IMR-90 (cell line): ENCODE results near the gene DNAJC11. TPM values are rescaled to one million over a fixed set of nuclear protein-coding genes. Genes with fewer than 3 reads are reported as not detected.

Source experiments
- ATAC-seq: fragments of 200-7000 bp; cut with Tn5 transposase; 2 replicates; pipeline ENCODE4 v1.9.1; 2020; ENCODE audit warnings: low read depth, mild to moderate bottlenecking, moderate library complexity
- BruUV-seq: library from RNA; stranded (reverse); fragments of 400-500 nt; replicated peaks from 2 replicates; lab custom pipeline; 2021; lab: Mats Ljungman, UMichigan
- CTCF ChIA-PET: fragments of 300-600 bp; formaldehyde crosslinking; extraction: SDS; loops from one replicate; lab custom pipeline; 2021; ENCODE audit warnings: antibody characterized with exemption; lab: Yijun Ruan, JAX
- POLR2A ChIA-PET: fragments of 300-600 bp; sonication (Branson Sonifier 250); formaldehyde crosslinking; loops from one replicate; lab custom pipeline; 2022; ENCODE audit warnings: antibody characterized with exemption; ENCODE audit not compliant: unreplicated experiment; lab: Charles Lee
- DNase-seq: peaks from one replicate; pipeline ENCODE4 v3.0.0; 2013
- H2AFZ ChIP-seq: replicated peaks from 2 replicates; pipeline ENCODE3; 2013; ENCODE audit warnings: low read length, mild to moderate bottlenecking; ENCODE audit not compliant: poor library complexity
- H2AK5ac ChIP-seq: 2 replicates; pipeline ENCODE4 v1.6.1; 2013; ENCODE audit warnings: low read depth, low read length, inconsistent platforms
- H2AK9ac ChIP-seq: replicated peaks from 2 replicates; pipeline ENCODE3; 2013; ENCODE audit warnings: mild to moderate bottlenecking, low read depth, low read length, moderate library complexity; ENCODE audit not compliant: poor library complexity
- H2BK120ac ChIP-seq: 2 replicates; pipeline ENCODE4 v1.6.1; 2013; ENCODE audit warnings: low read depth, low read length, inconsistent platforms
- H2BK15ac ChIP-seq: 3 replicates; pipeline ENCODE4 v1.6.1; 2013; ENCODE audit warnings: low read depth, low read length, inconsistent platforms
- H2BK20ac ChIP-seq: 2 replicates; pipeline ENCODE4 v1.6.1; 2013; ENCODE audit warnings: low read depth, mild to moderate bottlenecking, inconsistent platforms, low read length, moderate library complexity
- H2BK5ac ChIP-seq: 2 replicates; pipeline ENCODE4 v1.6.1; 2013; ENCODE audit warnings: mild to moderate bottlenecking, low read depth, low read length, inconsistent platforms; ENCODE audit not compliant: poor library complexity, severe bottlenecking
- H3K14ac ChIP-seq: replicated peaks from 2 replicates; pipeline ENCODE4 v1.6.1; 2013; ENCODE audit warnings: low read depth, low read length, inconsistent platforms
- H3K18ac ChIP-seq: 2 replicates; pipeline ENCODE4 v1.6.1; 2013; ENCODE audit warnings: low read depth, low read length, control low read depth
- H3K23ac ChIP-seq: 2 replicates; pipeline ENCODE4 v1.6.1; 2013; ENCODE audit warnings: low read depth, low read length, inconsistent platforms
- H3K27ac ChIP-seq: 2 replicates; pipeline ENCODE4 v1.5.1; 2013; ENCODE audit warnings: mild to moderate bottlenecking, control low read depth, low read length; ENCODE audit not compliant: insufficient read depth
- H3K27me3 ChIP-seq: 2 replicates; pipeline ENCODE4 v1.6.1; 2013; ENCODE audit warnings: low read length; ENCODE audit not compliant: control insufficient read depth, insufficient read depth
- H3K36me3 ChIP-seq: 2 replicates; pipeline ENCODE4 v1.6.1; 2013; ENCODE audit warnings: low read length, mixed read lengths; ENCODE audit not compliant: control insufficient read depth, insufficient read depth
- H3K4ac ChIP-seq: 2 replicates; pipeline ENCODE4 v1.6.1; 2013; ENCODE audit warnings: low read depth, low read length, inconsistent platforms
- H3K4me1 ChIP-seq: 2 replicates; pipeline ENCODE4 v1.6.1; 2013; ENCODE audit warnings: low read length, mixed read lengths; ENCODE audit not compliant: control insufficient read depth, insufficient read depth
- H3K4me2 ChIP-seq: 2 replicates; pipeline ENCODE4 v1.6.1; 2013; ENCODE audit warnings: low read depth, mild to moderate bottlenecking, control low read depth, low read length, moderate library complexity
- H3K4me3 ChIP-seq: 2 replicates; pipeline ENCODE4 v1.5.1; 2013; ENCODE audit warnings: low read depth, mild to moderate bottlenecking, control low read depth, low read length, moderate library complexity; ENCODE audit not compliant: insufficient read depth
- H3K56ac ChIP-seq: 2 replicates; pipeline ENCODE4 v1.6.1; 2013; ENCODE audit warnings: low read length, inconsistent platforms; ENCODE audit not compliant: insufficient read depth; ENCODE audit errors: extremely low read depth
- H3K79me1 ChIP-seq, 2 experiments: 2 replicates each; pipeline ENCODE4 v1.6.1; 2013; ENCODE audit warnings: low read length in 2 of 2, inconsistent platforms in 1 of 2, low read depth in 1 of 2
- H3K9ac ChIP-seq: 2 replicates; pipeline ENCODE4 v1.6.1; 2013; ENCODE audit warnings: low read depth, low read length, control low read depth
- H3K9me1 ChIP-seq: 2 replicates; pipeline ENCODE4 v1.6.1; 2013; ENCODE audit warnings: low read length, inconsistent platforms; ENCODE audit not compliant: insufficient read depth
- H3K9me3 ChIP-seq: 2 replicates; pipeline ENCODE4 v1.6.1; 2013; ENCODE audit warnings: low read length; ENCODE audit not compliant: control insufficient read depth, insufficient read depth
- H4K20me1 ChIP-seq: 2 replicates; pipeline ENCODE4 v1.6.1; 2013; ENCODE audit warnings: low read length, inconsistent platforms; ENCODE audit not compliant: insufficient read depth
- H4K5ac ChIP-seq: 2 replicates; pipeline ENCODE4 v1.6.1; 2013; ENCODE audit warnings: mild to moderate bottlenecking, low read depth, low read length, control low read depth
- H4K8ac ChIP-seq, 2 experiments: 2 replicates each; pipeline ENCODE4 v1.6.1; 2013; ENCODE audit warnings: low read depth in 2 of 2, low read length in 2 of 2, control low read depth in 1 of 2, inconsistent platforms in 1 of 2
- H4K91ac ChIP-seq: 2 replicates; pipeline ENCODE4 v1.6.1; 2013; ENCODE audit warnings: low read depth, low read length, inconsistent platforms; ENCODE audit not compliant: insufficient read depth
- BHLHE40 ChIP-seq: fragments of 150-350 bp; IDR thresholded peaks from 2 replicates; pipeline ENCODE4 v1.6.1; 2016; ENCODE audit warnings: mild to moderate bottlenecking, low read depth, low read length
- FOS ChIP-seq: fragments of 150-350 bp; IDR thresholded peaks from 2 replicates; pipeline ENCODE4 v1.6.1; 2016; ENCODE audit warnings: low read depth, low read length
- MAFK ChIP-seq: IDR thresholded peaks from 2 replicates; pipeline ENCODE4 v1.6.1; 2012; ENCODE audit warnings: low read depth, low read length, improper control_type of control experiment
- MAZ ChIP-seq: IDR thresholded peaks from 2 replicates; pipeline ENCODE4 v1.6.1; 2012; ENCODE audit warnings: low read depth, mild to moderate bottlenecking, low read length, improper control_type of control experiment, moderate library complexity, borderline replicate concordance
- RFX5 ChIP-seq: IDR thresholded peaks from 2 replicates; pipeline ENCODE4 v1.8.0; 2012; ENCODE audit warnings: low read depth, mild to moderate bottlenecking, low read length, moderate library complexity
- SMC3 ChIP-seq: fragments of 150-350 bp; IDR thresholded peaks from 2 replicates; pipeline ENCODE4 v1.6.1; 2016; ENCODE audit warnings: low read depth, mild to moderate bottlenecking, antibody characterized with exemption, low read length, moderate library complexity
- WGBS, 2 experiments: methylation state at CpG; one replicate each; pipeline versions ENCODE4 v1.1.5 to v1.1.7; 2013; ENCODE audit warnings: missing lambda C conversion rate in 2 of 2; ENCODE audit not compliant: insufficient read length in 1 of 2; ENCODE audit errors: extremely low coverage in 2 of 2; 5-methylcytosine and 5-hydroxymethylcytosine counted together
- dilution Hi-C: fragments of 300-500 bp; cut with HindIII; formaldehyde crosslinking; loops from one replicate; pipeline ENCODE4 v1.14.3; 2018; ENCODE audit warnings: low sequenced_read_pairs; ENCODE audit not compliant: unreplicated experiment
- in situ Hi-C: fragments of 300-500 bp; cut with MboI; formaldehyde crosslinking; loops from 3 replicates; pipeline ENCODE4 v1.14.3; 2019; ENCODE audit warnings: low sequenced_read_pairs, inconsistent platforms, mixed read lengths
- intact Hi-C: fragments of 100-400 bp; cut with micrococcal nuclease; formaldehyde crosslinking; loops from 2 replicates; pipeline ENCODE4 v1.10.0; 2022
- polyA plus RNA-seq, 3 experiments: library from polyadenylated mRNA; depleted of rRNA; stranded (reverse); fragments of >200 nt; gene quantifications; 2 replicates each; pipeline ENCODE4 v1.2.3, GENCODE V29; 2012; ENCODE audit warnings: low replicate concordance in 1 of 3
- total RNA-seq: library from RNA; depleted of rRNA; stranded (reverse); fragments of >200 nt; gene quantifications from 2 replicates; pipeline ENCODE4 v1.2.3, GENCODE V29; 2012
- TF ChIP-seq, protein P1 (sequence below): fragments of 150-350 bp; IDR thresholded peaks from 2 replicates; pipeline ENCODE4 v1.6.1; 2017; ENCODE audit warnings: mild to moderate bottlenecking, antibody characterized with exemption, low read length, low read depth
- TF ChIP-seq, protein P2 (sequence below): conservative IDR thresholded peaks from 2 replicates; pipeline ENCODE4 v1.5.1; 2012; ENCODE audit warnings: mild to moderate bottlenecking, low read depth, low read length, improper control_type of control experiment
- TF ChIP-seq, protein P3 (sequence below): fragments of 150-350 bp; IDR thresholded peaks from 2 replicates; pipeline ENCODE4 v1.6.1; 2016; ENCODE audit warnings: low read depth, mild to moderate bottlenecking, low read length, moderate library complexity, borderline replicate concordance

Gene DNAJC11
- total and polyA plus RNA-seq, 2 of the 4 experiments (the other 2 are of a cell fraction), result 38.7 to 48.5 TPM

DNA sequence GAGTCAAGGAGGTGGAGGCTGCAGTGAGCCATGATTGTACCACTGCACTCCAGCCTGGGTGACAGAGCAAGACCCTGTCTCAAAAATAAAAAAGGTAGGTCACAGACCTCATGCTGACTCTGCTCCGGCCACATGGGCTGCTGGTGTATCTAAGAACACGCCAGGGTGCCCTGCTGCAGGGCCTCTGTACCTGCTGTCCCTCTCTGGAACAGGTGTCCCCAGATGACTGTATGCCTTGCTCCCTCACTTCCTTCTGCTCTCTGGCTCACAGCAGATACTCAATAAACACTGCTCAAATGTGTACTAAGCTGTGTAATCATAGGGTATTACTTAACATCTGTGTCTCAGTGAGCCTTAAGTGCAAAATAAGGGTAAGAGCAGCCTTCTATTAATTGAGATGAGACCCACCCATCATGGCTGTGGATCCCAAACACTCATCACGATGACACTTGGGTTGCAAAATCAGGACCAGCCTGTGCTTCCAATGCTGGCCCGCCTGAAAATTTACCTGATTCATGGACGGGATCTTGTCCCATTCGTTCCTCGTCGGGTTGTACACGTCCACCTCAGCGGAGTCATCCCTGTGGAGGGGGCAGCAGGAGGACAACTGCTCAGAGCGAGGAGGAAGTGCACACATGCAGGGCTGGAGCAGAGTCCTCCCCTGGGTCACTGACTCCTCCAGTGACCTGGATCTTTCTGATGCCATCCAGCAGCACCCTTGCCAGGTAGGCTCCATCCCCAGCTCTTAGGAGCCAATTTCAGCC lies 106.5 kb downstream of the DNAJC11 start (continued):
- TF ChIP-seq BHLHE40, result no peak

DNA sequence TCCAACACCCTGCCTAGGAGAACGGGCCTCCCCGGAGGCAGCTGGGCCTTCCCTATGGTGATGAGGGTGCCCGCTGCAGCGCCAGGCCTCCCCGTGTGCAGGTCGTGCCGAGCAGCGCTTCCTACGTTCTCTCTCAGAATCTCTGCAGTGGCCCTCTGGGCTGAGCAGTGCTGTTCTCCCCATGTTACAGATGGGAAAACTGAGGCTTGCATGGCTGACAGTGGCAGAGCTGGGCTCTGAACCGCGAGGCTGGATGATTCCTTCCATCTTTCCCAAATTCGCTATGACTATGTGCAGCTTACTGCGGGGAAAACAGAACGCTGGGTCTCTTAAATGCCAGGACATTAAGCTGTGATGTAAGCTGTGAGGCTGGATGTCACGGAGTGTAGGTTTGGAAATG lies 107.8 kb downstream of the DNAJC11 start:
- no peak overlapping the region for H3K56ac ChIP-seq
- no peak overlapping the region for H3K23ac ChIP-seq
- no peaks in the 10 kb centered on the region for H3K9me3 ChIP-seq
- H3K9ac ChIP-seq, result no peak overlapping the region
- peaks cover 79% of the 10 kb centered on the region for H4K20me1 ChIP-seq
- no peak overlapping the region for H3K4me2 ChIP-seq
- peak overlapping the region; percentile 74 for H2AK9ac ChIP-seq
- H4K91ac ChIP-seq, result no peak overlapping the region
- TF ChIP-seq, protein P1, sequence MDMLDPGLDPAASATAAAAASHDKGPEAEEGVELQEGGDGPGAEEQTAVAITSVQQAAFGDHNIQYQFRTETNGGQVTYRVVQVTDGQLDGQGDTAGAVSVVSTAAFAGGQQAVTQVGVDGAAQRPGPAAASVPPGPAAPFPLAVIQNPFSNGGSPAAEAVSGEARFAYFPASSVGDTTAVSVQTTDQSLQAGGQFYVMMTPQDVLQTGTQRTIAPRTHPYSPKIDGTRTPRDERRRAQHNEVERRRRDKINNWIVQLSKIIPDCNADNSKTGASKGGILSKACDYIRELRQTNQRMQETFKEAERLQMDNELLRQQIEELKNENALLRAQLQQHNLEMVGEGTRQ, result no peak
- TF ChIP-seq SMC3 (no peak), FOS (no peak), RFX5 (no peak), MAZ (no peak), MAFK (no peak)
- TF ChIP-seq, protein P2, sequence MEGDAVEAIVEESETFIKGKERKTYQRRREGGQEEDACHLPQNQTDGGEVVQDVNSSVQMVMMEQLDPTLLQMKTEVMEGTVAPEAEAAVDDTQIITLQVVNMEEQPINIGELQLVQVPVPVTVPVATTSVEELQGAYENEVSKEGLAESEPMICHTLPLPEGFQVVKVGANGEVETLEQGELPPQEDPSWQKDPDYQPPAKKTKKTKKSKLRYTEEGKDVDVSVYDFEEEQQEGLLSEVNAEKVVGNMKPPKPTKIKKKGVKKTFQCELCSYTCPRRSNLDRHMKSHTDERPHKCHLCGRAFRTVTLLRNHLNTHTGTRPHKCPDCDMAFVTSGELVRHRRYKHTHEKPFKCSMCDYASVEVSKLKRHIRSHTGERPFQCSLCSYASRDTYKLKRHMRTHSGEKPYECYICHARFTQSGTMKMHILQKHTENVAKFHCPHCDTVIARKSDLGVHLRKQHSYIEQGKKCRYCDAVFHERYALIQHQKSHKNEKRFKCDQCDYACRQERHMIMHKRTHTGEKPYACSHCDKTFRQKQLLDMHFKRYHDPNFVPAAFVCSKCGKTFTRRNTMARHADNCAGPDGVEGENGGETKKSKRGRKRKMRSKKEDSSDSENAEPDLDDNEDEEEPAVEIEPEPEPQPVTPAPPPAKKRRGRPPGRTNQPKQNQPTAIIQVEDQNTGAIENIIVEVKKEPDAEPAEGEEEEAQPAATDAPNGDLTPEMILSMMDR, result no peak
- TF ChIP-seq, protein P3, sequence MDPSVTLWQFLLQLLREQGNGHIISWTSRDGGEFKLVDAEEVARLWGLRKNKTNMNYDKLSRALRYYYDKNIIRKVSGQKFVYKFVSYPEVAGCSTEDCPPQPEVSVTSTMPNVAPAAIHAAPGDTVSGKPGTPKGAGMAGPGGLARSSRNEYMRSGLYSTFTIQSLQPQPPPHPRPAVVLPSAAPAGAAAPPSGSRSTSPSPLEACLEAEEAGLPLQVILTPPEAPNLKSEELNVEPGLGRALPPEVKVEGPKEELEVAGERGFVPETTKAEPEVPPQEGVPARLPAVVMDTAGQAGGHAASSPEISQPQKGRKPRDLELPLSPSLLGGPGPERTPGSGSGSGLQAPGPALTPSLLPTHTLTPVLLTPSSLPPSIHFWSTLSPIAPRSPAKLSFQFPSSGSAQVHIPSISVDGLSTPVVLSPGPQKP, result no peak
- no peak overlapping the region for H3K14ac ChIP-seq
- ChIA-PET POLR2A (no interaction called here), CTCF (no interaction called here)
- DNase-seq (no peak), ATAC-seq (no peak)
- no peak overlapping the region for H3K4me3 ChIP-seq
- H3K4ac ChIP-seq, result no peak overlapping the region
- dilution Hi-C loops, result no loop called here
- no peak overlapping the region for H2AK5ac ChIP-seq
- no peak overlapping the region for H2BK120ac ChIP-seq
- H2BK20ac ChIP-seq, result no peak overlapping the region
- H3K79me1 ChIP-seq, result peaks cover 13 to 83% of the 10 kb centered on the region in 2 experiments
- no peak overlapping the region for H3K27ac ChIP-seq
- H4K5ac ChIP-seq, result no peak overlapping the region
- intact Hi-C loops, result no loop called here
- 100% methylated on average over 2 of the region's 15 CpGs; no CpG with 5 or more reads in 1 of the 2 experiments for WGBS, 2 experiments
- H2BK15ac ChIP-seq, result no peak overlapping the region
- peak overlapping the region; percentile 23 for H2AFZ ChIP-seq
- in situ Hi-C loops, result no loop called here
- H3K4me1 ChIP-seq, result no peaks in the 10 kb centered on the region; the same call in 1 of the 2 replicates
- no peak overlapping the region for H4K8ac ChIP-seq
- H3K36me3 ChIP-seq, result peaks cover 88% of the 10 kb centered on the region
- H3K18ac ChIP-seq, result no peak overlapping the region
- H3K27me3 ChIP-seq, result no peaks in the 10 kb centered on the region
- no TSS peak for BruUV-seq
- H3K9me1 ChIP-seq, result 0 out of 2 replicates have a peak, but pooled peaks cover under 1% of the 10 kb centered on the region
- H2BK5ac ChIP-seq, result no peak overlapping the region
